Astrocyte (in vitro differentiated cells and primary cell): ENCODE measurements around the gene CRACDL. TPM values are rescaled to one million over a fixed set of nuclear protein-coding genes. Genes with fewer than 3 reads are reported as not detected.

Experiments used
- DNase-seq: peaks from one replicate; pipeline ENCODE4 v3.0.0-alpha.2; 2010; ENCODE audit warnings: low read depth
- FAIRE-seq: peaks from 2 replicates; lab custom pipeline; 2011; peaks lifted over from hg19 to GRCh38; lab: Jason Lieb, UNC
- H2AFZ ChIP-seq: 2 replicates; pipeline ENCODE4 v1.6.0; 2012; ENCODE audit warnings: low read depth, low read length, inconsistent platforms
- H3K27ac ChIP-seq: 2 replicates; pipeline ENCODE4 v1.5.1; 2011; ENCODE audit warnings: low read depth, low read length, inconsistent platforms
- H3K27me3 ChIP-seq: 2 replicates; pipeline ENCODE4 v1.6.0; 2011; ENCODE audit warnings: low read length, inconsistent platforms; ENCODE audit not compliant: insufficient read depth
- H3K36me3 ChIP-seq: 2 replicates; pipeline ENCODE4 v1.5.1; 2011; ENCODE audit warnings: low read length, inconsistent platforms; ENCODE audit not compliant: insufficient read depth
- H3K4me1 ChIP-seq: 2 replicates; pipeline ENCODE4 v1.5.1; 2011; ENCODE audit warnings: low read length, inconsistent platforms; ENCODE audit not compliant: insufficient read depth
- H3K4me2 ChIP-seq: 2 replicates; pipeline ENCODE4 v1.6.0; 2012; ENCODE audit warnings: low read length, inconsistent platforms
- H3K4me3 ChIP-seq: 2 replicates; pipeline ENCODE4 v1.5.1; 2011; ENCODE audit warnings: low read depth, mild to moderate bottlenecking, low read length, inconsistent platforms; ENCODE audit not compliant: insufficient read depth
- H3K79me2 ChIP-seq: 2 replicates; pipeline ENCODE4 v1.6.0; 2012; ENCODE audit warnings: mild to moderate bottlenecking, low read length, inconsistent platforms; ENCODE audit not compliant: insufficient read depth
- H3K9ac ChIP-seq: 2 replicates; pipeline ENCODE4 v1.6.0; 2012; ENCODE audit warnings: mild to moderate bottlenecking, low read length, inconsistent platforms
- H3K9me3 ChIP-seq: 2 replicates; pipeline ENCODE4 v1.5.1; 2012; ENCODE audit warnings: low read depth, mild to moderate bottlenecking, low read length, inconsistent platforms; ENCODE audit not compliant: insufficient read depth
- H4K20me1 ChIP-seq: 2 replicates; pipeline ENCODE4 v1.6.0; 2012; ENCODE audit warnings: low read length, inconsistent platforms; ENCODE audit not compliant: insufficient read depth
- H3K27ac Mint-ChIP-seq: one replicate; pipeline ENCODE4 v1.8.0; 2021; ENCODE audit warnings: mild to moderate bottlenecking, mixed read lengths; ENCODE audit not compliant: unreplicated experiment
- H3K27me3 Mint-ChIP-seq: one replicate; pipeline ENCODE4 v1.8.0; 2021; ENCODE audit warnings: low read depth, mixed read lengths; ENCODE audit not compliant: unreplicated experiment
- H3K36me3 Mint-ChIP-seq: one replicate; pipeline ENCODE4 v1.8.0; 2021; ENCODE audit warnings: low read depth, mixed read lengths; ENCODE audit not compliant: unreplicated experiment
- H3K4me1 Mint-ChIP-seq: one replicate; pipeline ENCODE4 v1.8.0; 2021; ENCODE audit warnings: low read depth, mixed read lengths; ENCODE audit not compliant: unreplicated experiment
- H3K4me3 Mint-ChIP-seq: one replicate; pipeline ENCODE4 v1.8.0; 2021; ENCODE audit warnings: mild to moderate bottlenecking, moderate library complexity, mixed read lengths; ENCODE audit not compliant: unreplicated experiment
- H3K9me3 Mint-ChIP-seq: one replicate; pipeline ENCODE4 v1.8.0; 2021; ENCODE audit warnings: mild to moderate bottlenecking, mixed read lengths; ENCODE audit not compliant: unreplicated experiment
- CTCF ChIP-seq: IDR thresholded peaks from 2 replicates; pipeline ENCODE4 v1.5.1; 2011; ENCODE audit warnings: low read depth, mild to moderate bottlenecking, inconsistent platforms, low read length, moderate library complexity; ENCODE audit not compliant: insufficient read depth
- EZH2 ChIP-seq: IDR thresholded peaks from 2 replicates; pipeline ENCODE4 v1.6.1; 2012; ENCODE audit warnings: mild to moderate bottlenecking, low read length, inconsistent platforms; ENCODE audit not compliant: insufficient read depth
- total RNA-seq: library from RNA; stranded (reverse); gene quantifications from 2 replicates; pipeline ENCODE4 v1.2.1, GENCODE V29; 2021

CRACDL gene
- total RNA-seq, 1 donor from 2014 or later, result 1.8 TPM

GRCh38 chr2:98796775-98797544 lies 139.1 kb downstream of the CRACDL start:
- Histone ChIP-seq H3K27ac (no peak overlapping the region), H3K36me3 (no peaks in the 10 kb centered on the region), H3K27me3 (peaks cover 12% of the 10 kb centered on the region), H3K4me2 (no peak overlapping the region), H3K4me1 (no peaks in the 10 kb centered on the region), H3K4me3 (no peak overlapping the region), H3K9me3 (no peaks in the 10 kb centered on the region), H2AFZ (no peak overlapping the region), H4K20me1 (no peaks in the 10 kb centered on the region), H3K79me2 (no peaks in the 10 kb centered on the region), H3K9ac (no peak overlapping the region)
- Mint-ChIP-seq H3K36me3 (peaks cover 1% of the 10 kb centered on the region), H3K27ac (no peak overlapping the region), H3K27me3 (peaks cover 18% of the 10 kb centered on the region), H3K4me3 (no peak overlapping the region), H3K4me1 (peaks cover 10% of the 10 kb centered on the region), H3K9me3 (peaks cover 2% of the 10 kb centered on the region)
- FAIRE-seq (no peak), DNase-seq (no peak)
- TF ChIP-seq CTCF (no peak), EZH2 (no peak)

GRCh38 chr2:98795891-98796676 lies 139.9 kb downstream of the CRACDL start:
- H3K4me1 ChIP-seq, result no peaks in the 10 kb centered on the region
- TF ChIP-seq CTCF (no peak), EZH2 (no peak)
- no peak for FAIRE-seq
- H3K9me3 Mint-ChIP-seq, result peaks cover 2% of the 10 kb centered on the region
- H3K27me3 Mint-ChIP-seq, result peaks cover 13% of the 10 kb centered on the region
- H3K27me3 ChIP-seq, result peaks cover 12% of the 10 kb centered on the region
- H3K27ac ChIP-seq, result no peak overlapping the region
- H3K4me3 Mint-ChIP-seq, result no peak overlapping the region
- peaks cover 10% of the 10 kb centered on the region for H3K4me1 Mint-ChIP-seq
- H3K79me2 ChIP-seq, result no peaks in the 10 kb centered on the region
- no peak overlapping the region for H3K4me2 ChIP-seq
- H3K27ac Mint-ChIP-seq, result no peak overlapping the region
- H3K9me3 ChIP-seq, result no peaks in the 10 kb centered on the region
- no peaks in the 10 kb centered on the region for H3K36me3 ChIP-seq
- H3K4me3 ChIP-seq, result no peak overlapping the region
- H3K9ac ChIP-seq, result no peak overlapping the region
- DNase-seq, result no peak
- no peaks in the 10 kb centered on the region for H4K20me1 ChIP-seq
- H3K36me3 Mint-ChIP-seq, result peaks cover 1% of the 10 kb centered on the region
- H2AFZ ChIP-seq, result no peak overlapping the region
